Measurements from ENCODE around the gene GPHN. TPM values are rescaled to one million over a fixed set of nuclear protein-coding genes. Genes with fewer than 3 reads are reported as not detected.

GPHN gene
- total RNA-seq, 1 donor from 2014 or later, result 11.8 TPM

DNA sequence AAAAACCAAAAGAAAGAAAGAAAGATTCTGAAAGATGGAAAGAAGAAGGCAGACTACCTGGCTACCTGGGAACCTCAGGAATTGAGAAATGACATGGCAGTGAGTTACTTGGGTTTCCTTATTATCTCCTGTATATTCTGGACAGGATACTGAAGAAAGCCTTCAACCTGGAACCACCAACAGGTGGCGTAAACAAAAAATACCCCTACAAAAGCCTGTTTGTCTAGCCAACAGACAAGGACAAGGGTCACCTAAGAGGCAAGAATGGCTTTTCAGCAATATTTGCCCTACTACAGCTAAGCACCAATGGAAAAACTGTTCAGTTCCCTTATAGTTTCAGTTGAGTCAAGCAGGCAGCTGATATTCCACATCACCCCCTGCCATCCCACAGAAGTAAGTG lies 274.9 kb downstream of the GPHN start:
- no peaks in the 10 kb centered on the region for H3K36me3 ChIP-seq (ENCODE audit: control insufficient read depth, insufficient read depth, low read length)
- H3K27me3 ChIP-seq (ENCODE audit: control insufficient read depth, insufficient read depth, low read length), result no peaks in the 10 kb centered on the region
- FAIRE-seq, result no peak
- H3K4me3 ChIP-seq (ENCODE audit: low read depth, low read length), result no peak overlapping the region
- TF ChIP-seq, protein P1, sequence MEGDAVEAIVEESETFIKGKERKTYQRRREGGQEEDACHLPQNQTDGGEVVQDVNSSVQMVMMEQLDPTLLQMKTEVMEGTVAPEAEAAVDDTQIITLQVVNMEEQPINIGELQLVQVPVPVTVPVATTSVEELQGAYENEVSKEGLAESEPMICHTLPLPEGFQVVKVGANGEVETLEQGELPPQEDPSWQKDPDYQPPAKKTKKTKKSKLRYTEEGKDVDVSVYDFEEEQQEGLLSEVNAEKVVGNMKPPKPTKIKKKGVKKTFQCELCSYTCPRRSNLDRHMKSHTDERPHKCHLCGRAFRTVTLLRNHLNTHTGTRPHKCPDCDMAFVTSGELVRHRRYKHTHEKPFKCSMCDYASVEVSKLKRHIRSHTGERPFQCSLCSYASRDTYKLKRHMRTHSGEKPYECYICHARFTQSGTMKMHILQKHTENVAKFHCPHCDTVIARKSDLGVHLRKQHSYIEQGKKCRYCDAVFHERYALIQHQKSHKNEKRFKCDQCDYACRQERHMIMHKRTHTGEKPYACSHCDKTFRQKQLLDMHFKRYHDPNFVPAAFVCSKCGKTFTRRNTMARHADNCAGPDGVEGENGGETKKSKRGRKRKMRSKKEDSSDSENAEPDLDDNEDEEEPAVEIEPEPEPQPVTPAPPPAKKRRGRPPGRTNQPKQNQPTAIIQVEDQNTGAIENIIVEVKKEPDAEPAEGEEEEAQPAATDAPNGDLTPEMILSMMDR (IDR thresholded peaks at IDR 0.05; ENCODE audit: insufficient read depth, low read length, severe bottlenecking), result no peak
- no peak for DNase-seq (ENCODE audit: low read depth)

DNA sequence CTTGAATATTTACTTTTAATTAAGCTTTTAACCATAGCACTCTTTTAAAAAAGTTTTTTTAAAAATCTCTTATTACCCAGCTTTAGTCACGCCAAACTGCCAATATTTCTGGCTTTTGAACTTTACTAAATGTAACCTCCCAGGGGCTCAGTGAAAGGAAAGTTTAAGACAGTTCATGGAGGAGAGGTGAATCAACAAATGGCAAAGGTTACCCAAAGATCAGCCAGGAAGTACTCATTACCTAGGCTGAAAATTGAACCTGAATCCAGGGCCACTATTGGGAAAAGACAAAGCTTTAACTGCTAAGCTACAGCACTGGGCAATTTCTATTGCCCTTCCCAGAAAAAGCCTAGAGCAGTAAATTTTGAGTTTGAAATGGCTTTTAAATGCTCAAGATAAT lies 282.2 kb downstream of the GPHN start:
- Histone ChIP-seq H3K27me3 (ENCODE audit: control insufficient read depth, insufficient read depth, low read length) (no peaks in the 10 kb centered on the region), H3K4me3 (ENCODE audit: low read depth, low read length) (no peak overlapping the region), H3K36me3 (ENCODE audit: control insufficient read depth, insufficient read depth, low read length) (no peaks in the 10 kb centered on the region)
- FAIRE-seq (no peak), DNase-seq (ENCODE audit: low read depth) (no peak)
- TF ChIP-seq, protein P1 (IDR thresholded peaks at IDR 0.05; ENCODE audit: insufficient read depth, low read length, severe bottlenecking), result no peak

DNA sequence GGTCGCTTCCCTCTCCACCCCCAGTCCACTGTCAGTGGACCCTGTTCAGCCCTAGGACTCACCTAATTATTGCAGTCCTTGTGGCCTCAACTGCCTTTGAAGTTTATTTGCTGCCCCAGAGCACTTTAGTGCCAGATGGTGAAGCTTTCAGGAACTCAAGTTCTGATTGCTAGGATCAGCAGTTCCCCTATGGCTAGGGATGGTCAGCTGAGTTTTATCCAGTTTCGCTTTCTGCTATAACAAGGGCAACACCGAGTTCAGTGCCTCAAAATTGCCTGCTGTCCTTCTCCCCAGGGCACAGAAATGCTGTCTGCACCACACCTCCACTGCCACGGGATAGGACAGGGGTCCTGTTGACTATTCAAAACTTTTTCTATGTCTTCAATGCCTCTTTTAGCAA lies 295.0 kb downstream of the GPHN start:
- TF ChIP-seq, protein P1 (IDR thresholded peaks at IDR 0.05; ENCODE audit: insufficient read depth, low read length, severe bottlenecking), result no peak
- FAIRE-seq, result peak; percentile 68
- Histone ChIP-seq H3K4me3 (ENCODE audit: low read depth, low read length) (no peak overlapping the region), H3K27me3 (ENCODE audit: control insufficient read depth, insufficient read depth, low read length) (no peaks in the 10 kb centered on the region), H3K36me3 (ENCODE audit: control insufficient read depth, insufficient read depth, low read length) (no peaks in the 10 kb centered on the region)
- no peak for DNase-seq (ENCODE audit: low read depth)

DNA sequence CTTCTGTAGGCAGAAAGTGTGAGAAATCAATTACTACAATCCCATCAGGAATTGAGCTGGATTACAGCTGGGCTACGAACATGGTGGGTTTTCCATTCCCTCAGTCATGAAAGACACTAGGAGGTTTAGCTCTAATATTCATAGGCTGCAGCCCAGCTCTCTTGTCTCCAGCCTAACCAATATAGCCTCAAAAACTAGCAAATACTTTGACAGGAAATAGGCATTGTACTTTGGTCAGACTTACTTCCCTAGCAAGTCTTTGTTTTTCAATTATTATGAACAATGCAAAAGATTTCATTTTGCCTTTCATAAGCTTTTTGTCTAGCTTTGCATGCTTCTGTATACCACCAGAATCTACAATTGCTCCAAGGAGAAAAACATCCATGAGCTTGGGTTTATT lies 296.2 kb downstream of the GPHN start:
- Histone ChIP-seq H3K27me3 (ENCODE audit: control insufficient read depth, insufficient read depth, low read length) (no peaks in the 10 kb centered on the region), H3K4me3 (ENCODE audit: low read depth, low read length) (no peak overlapping the region), H3K36me3 (ENCODE audit: control insufficient read depth, insufficient read depth, low read length) (no peaks in the 10 kb centered on the region)
- FAIRE-seq (no peak), DNase-seq (ENCODE audit: low read depth) (no peak)
- TF ChIP-seq, protein P1 (IDR thresholded peaks at IDR 0.05; ENCODE audit: insufficient read depth, low read length, severe bottlenecking), result no peak

DNA sequence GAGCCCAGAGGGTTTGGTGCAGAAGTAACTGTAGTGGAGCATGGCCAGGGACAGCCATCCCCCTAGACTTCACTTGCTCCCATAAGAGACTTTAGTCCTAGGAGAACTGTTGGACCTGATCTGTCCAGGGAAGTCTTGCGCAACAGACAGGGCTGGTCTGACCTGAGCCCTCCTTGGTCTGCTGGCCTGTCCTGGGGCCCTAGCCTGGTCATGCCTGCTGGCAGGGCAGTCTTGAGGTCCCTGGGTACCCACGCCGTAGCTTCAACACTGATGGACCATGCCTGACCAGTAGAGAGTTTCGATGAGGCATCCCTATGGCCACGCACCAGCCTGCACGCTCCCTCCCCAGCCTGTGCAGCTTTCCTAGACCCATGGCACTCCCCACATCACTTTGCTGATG lies 305.7 kb downstream of the GPHN start:
- TF ChIP-seq, protein P1 (IDR thresholded peaks at IDR 0.05; ENCODE audit: insufficient read depth, low read length, severe bottlenecking), result no peak
- Histone ChIP-seq H3K4me3 (ENCODE audit: low read depth, low read length) (no peak overlapping the region), H3K27me3 (ENCODE audit: control insufficient read depth, insufficient read depth, low read length) (no peaks in the 10 kb centered on the region), H3K36me3 (ENCODE audit: control insufficient read depth, insufficient read depth, low read length) (peaks cover 2% of the 10 kb centered on the region)
- no peak for FAIRE-seq
- no peak for DNase-seq (ENCODE audit: low read depth)

DNA sequence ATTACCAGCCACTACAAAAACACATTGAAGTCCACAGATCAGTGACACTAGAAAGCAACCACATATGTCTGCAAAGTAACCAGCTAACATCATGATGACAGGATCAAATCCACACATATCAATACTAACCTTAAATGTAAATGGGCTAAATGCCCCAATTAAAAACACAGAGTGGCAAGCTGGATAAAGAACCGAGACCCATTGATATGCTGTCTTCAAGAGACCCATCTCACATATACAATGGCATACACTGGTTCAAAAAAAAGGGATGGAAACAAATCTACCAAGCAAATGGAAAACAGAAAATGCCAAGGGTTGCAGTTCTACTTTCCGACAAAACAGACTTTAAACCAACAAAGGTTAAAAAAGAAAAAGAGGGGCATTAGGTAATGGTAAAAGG lies 307.7 kb downstream of the GPHN start:
- TF ChIP-seq, protein P1 (IDR thresholded peaks at IDR 0.05; ENCODE audit: insufficient read depth, low read length, severe bottlenecking), result no peak
- DNase-seq (ENCODE audit: low read depth) (no peak), FAIRE-seq (no peak)
- Histone ChIP-seq H3K36me3 (ENCODE audit: control insufficient read depth, insufficient read depth, low read length) (peaks cover 2% of the 10 kb centered on the region), H3K4me3 (ENCODE audit: low read depth, low read length) (no peak overlapping the region), H3K27me3 (ENCODE audit: control insufficient read depth, insufficient read depth, low read length) (no peaks in the 10 kb centered on the region)
